GM12892 (cell line): Measurements from ENCODE around the gene ZC3HAV1.

Experiments
- POLR2AphosphoS5 ChIP-seq: IDR thresholded peaks from 2 replicates; pipeline ENCODE4 v1.6.1; 2011; ENCODE audit warnings: low read depth, low read length, control low read depth
- TAF1 ChIP-seq: IDR thresholded peaks from 2 replicates; pipeline ENCODE4 v1.6.1; 2011; ENCODE audit warnings: low read depth, mild to moderate bottlenecking, control low read depth, low read length, borderline replicate concordance

DNA sequence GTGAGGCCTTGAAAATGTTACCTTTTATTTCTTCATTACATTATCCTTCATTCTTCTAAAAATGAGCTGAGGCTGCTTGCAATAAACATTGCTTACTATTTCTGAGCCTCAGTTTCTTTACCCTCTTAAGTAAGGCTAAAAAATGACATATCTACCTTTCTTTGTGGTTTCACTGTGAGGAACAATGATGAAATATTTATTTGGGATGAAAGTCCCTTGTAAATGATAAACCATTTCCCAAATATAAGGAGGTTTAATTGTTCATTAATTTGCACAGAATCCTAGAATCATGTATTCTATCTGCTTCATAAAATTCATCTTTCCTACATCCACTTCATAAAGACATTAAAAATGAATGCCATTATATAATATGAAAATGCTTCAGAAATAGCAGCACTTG, 27.9 kb downstream of the ZC3HAV1 start:
- TF ChIP-seq POLR2AphosphoS5 (no peak), TAF1 (no peak)
